Tongue (tissue), 2 donors: Measurements from ENCODE around the gene ACOT4. TPM values are rescaled to one million over a fixed set of nuclear protein-coding genes. Genes with fewer than 3 reads are reported as not detected.
"Not testable (repeated sequence)": the region's sequence is repeated elsewhere in the genome, so short reads cannot be mapped to it uniquely, and the experiment has no call there.

Experiments
- DNase-seq: peaks from one replicate; pipeline ENCODE4 v3.0.0-alpha.2; 2015
- total RNA-seq: library from RNA; depleted of rRNA; stranded (reverse); fragments of >200 nt; gene quantifications from one replicate; pipeline ENCODE4 v1.2.3, GENCODE V29; 2014

ACOT4 gene
- total RNA-seq, 1 donor from 2014 or later, result not detected

DNA sequence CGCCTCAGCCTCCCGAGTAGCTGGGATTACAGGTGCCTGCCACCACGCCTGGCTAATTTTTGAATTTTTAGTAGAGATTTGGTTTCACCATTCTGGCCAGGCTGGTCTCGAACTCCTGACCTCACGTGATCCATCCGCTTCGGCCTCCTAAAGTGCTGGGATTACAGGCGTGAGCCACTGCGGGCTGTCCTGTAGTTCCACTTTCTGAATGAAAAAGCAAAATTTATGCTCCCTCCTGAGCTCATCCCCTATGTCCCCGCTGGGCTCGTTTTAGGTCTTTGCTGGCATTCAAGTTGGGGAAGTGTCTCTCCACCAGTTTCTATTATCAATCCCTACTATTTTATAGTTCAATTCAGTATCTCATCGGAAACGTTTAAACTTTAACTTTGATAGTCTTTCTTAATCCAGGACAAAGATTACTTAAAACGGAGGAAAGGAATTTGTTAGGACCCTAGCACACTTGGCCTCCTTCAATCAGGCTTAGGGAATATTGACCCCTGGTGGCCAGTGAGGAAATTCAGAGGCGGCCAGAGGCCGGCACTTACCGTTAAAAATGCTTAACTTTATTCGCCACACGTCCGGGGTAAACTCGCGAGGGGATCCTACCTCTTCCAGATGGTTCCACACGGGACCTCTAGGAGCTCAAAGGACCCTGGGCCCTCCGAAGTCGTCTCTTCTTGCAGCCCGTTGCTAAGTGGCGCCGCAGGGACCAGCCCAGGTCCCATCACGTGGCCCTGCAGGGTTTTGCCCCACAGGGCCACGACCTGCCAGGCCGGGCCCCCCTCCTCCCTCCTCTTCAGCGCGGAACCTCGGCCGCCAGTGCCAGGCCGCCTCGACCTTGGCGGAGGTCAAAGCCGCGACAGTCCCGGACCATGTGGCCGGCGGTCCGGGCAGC lies 41.7 kb downstream of the ACOT4 start:
- peak; percentile 81 for DNase-seq

- DNase-seq, result peak; percentile 34
Observed at GRCh38 chr14:73634011-73634833, 42.5 kb downstream of the ACOT4 start.

GRCh38 chr14:73636355-73636754 lies 44.7 kb downstream of the ACOT4 start:
- DNase-seq, result not testable (repeated sequence)

DNA sequence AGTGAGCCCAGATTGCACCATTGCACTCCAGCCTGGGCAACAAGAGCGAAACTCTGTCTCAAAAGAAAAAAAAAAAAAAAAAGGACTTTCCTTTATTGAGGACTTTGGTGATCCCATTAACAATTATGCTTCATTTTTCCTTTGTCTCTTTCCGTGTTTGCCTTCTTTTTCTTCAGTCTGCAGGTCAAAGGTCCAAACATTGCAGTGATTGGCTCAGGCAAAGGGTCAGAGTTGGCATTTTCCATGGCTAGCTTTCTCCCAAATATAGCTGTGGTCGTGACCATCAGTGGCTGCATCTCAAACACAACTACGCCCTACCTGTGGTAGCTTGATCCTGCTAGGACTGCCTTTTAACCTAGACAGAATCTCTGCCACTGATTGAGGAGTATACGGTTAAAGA lies 46.2 kb downstream of the ACOT4 start:
- DNase-seq, result no peak

DNA sequence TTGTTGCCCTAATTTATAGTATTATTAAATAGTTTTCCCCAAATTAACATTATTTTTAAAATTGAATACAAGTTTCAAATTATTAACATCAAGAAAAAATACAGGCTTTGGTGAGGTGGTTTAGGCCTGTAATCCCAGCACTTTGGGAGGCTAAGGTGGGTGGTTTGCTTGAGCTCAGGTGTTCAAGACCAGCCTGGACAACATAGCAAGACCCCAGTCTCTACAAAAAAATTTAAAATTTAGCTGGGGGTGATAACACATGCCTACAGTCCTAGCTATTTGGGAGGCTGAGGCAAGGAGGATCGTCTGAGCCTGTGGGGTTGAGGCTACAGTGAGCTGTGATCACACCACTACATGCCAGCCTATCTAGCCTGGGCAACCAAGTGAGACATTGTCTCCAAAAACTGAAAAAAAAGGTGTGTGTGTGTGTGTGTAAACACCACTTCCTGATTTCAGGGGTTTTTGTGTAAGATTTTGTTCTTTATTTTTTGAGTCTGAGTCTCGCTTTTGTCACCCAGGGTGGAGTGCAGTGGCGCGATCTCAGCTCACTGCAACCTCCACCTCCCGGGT lies 49.2 kb downstream of the ACOT4 start:
- no peak for DNase-seq

DNA sequence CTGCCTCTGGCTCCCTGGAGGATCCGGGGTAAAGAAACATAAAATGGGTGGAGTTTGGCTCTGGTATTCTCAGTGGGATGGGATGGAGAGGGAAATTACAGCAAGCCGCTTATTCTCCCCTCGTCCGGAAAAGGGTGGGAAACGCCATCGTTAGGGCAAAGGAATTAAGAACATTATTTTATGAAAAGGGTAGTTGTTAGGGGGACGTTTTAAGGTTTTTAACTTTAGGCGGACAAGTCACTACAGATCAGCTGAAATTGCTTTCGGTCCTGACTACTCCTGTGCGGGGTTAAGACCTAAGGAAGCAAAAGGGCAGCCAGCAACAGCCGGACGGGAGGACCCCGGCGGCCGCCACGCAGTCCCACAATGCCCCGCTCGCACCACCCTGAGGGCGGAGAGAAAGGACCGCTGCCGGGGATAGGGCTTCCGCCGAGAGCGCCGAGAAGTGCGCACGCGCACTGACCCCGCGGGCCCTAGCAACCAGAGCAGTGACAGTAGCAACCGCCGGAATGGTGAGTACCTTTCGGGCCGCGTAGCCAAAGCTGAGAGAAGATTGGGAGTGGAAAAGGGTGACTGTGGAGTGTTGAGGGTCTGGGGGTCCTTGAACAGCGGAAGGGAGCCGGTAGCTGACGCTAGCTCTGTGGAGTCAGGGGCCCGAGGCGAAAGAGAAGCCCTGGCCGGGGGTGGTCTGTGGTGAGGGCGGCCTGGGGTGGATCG lies 53.0 kb downstream of the ACOT4 start, which contains the start of gene DNAL1:
DNAL1 (plus strand) TSS at position 456 of the 717 bp plus-strand sequence; CDS start at position 510, 54 bp downstream.
- peak; percentile 97 for DNase-seq

DNA sequence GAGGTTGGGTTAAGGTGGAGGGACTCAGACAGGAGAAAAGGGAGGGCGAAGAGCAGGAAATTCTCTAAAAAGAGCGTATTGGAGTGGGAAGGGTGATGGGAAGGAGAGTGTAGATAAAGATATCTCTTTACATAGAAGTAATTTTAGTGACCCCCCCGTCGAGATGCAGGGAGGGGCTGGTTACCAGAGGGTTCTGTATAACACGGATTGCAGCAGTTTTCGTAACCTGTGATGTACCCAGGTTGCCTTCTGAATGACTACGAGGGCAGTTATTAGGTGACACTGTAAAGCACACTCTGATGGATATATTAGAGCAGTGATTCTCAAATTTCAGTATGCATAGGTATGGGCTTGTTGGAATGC lies 53.6 kb downstream of the ACOT4 start:
- no peak for DNase-seq

Other genes starting within 250 kb of the ACOT4 start
- 38.9 TPM for gene NUMB, start 133.3 kb upstream of the ACOT4 start, total RNA-seq
- 11.9 TPM for gene RIOX1, start 100.9 kb upstream of the ACOT4 start, total RNA-seq
- 8.3 TPM for gene ACOT1, start 54.7 kb upstream of the ACOT4 start, total RNA-seq
- 0.51 TPM for gene HEATR4, start 32.9 kb upstream of the ACOT4 start, total RNA-seq
- 45.7 TPM for gene ACOT2, start 22.7 kb upstream of the ACOT4 start, total RNA-seq
- not detected for gene ACOT6, start 20.6 kb downstream of the ACOT4 start, total RNA-seq
- 7.4 TPM for gene DNAL1, start 53.1 kb downstream of the ACOT4 start, total RNA-seq
- 20.9 TPM for gene PNMA1, start 122.5 kb downstream of the ACOT4 start, total RNA-seq